SW480 (cell line): ENCODE results near the gene NRXN3.

Source experiments
- DNase-seq: peaks from one replicate; pipeline ENCODE4 v3.0.0-alpha.2; 2016; ENCODE audit warnings: low spot score

The NRXN3 gene

DNA sequence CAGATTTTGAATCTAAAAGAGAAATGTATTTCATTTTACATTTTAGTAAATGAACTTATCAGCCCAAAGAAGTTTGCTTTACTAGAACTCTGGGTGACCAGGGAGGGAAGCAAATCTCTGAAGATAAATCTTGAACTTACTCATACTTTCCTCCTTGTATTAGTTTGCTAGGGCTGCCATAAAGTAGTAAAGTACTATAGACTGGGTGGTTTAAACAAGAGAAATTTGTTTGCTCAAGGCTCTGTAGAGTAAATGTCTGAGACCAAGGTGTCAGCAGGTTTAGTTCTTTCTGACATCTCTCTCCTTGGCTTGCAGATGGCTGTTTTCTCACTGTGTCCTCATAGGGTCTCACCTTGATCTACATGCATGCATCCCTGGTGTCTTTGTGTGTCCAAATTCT, 1115.1 kb downstream of the NRXN3 start:
- no peak for DNase-seq

DNA sequence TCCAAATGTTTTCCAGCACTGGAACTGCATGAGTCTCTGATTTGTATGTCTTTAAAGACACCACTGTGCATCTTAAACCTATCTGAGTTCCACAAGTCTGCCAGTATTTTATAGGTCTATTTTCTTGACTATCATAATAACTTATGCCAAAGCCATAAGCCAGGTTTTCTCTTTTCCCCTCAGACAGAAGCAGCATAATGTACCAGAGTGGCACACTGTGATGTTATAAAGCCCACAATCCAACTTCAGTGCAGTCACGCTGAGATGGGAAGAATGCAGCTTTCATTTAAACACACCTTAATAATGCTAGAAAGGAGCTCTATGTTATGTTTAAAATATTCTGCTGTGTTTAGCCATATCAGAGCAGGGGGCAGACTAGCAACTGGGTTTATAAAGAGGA, 1117.8 kb downstream of the NRXN3 start:
- no peak for DNase-seq

DNA sequence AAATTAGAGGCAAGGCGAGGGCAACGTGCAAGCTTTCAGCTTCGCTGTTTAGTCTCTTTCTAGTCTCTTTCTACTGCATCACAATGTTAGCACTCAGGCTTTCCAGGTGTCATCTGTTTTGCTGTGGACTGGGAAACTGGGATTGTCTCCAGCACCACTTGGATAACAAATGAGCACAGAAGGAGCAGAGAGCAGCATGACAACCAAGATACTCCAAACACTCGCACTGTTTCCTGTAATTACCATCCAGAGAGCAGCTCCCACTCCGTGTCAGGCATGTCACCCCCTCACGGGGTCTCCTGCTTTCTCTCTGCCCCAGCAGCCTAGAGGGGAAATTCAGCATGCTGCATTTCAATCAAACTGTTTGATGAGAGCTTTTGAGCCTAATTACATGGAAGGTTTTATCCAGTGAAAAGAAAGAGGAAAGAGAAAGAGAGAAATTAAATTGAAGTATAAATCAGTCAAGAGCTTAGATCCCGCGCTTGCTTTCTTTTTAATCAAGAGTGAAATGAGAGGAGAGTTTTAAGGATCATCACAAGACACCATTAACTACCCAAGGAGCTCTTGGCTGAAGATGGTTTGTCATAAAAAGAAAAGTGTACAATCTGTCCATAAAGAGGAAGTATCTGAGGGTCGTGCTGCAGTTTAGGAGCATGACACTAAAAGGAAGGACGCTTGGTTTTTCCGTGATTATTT, 1123.5 kb downstream of the NRXN3 start:
- no peak for DNase-seq

DNA sequence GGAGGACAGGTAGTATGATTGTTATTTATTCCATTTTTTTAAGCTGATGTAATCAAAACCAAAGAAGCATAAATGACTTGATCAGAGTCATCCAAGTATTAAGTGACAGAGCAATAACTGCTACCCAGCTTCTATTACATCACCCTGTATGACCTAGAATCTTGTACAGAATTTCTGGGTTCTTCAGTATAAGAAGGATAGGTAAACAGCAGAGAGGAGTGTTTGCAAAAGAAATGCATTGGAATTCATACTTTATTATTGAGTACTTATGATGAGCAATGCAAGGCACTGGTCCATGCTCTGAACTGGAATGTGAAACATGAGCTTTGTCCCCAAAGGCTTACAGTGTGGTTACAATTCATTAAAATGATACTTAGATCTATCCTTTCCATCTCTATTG, 1124.3 kb downstream of the NRXN3 start:
- no peak for DNase-seq

DNA sequence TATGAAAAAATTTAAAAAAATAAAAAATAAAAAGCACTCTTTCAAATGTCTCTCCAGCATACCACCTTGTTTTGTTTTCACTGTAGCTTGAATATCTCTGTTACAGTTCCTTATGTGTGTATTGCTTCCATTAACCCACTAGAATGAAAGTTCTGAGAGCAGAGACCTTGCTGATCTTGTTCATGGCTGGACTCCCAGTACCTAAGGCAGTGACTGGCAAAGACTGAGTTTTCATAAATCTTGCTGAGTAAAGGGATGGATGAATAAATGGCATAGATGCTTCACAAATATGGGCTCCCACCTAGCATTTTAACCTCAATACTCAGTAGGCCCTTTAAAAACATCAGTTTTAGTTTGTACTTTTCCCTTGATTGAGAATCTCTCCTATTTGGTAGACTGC, 1125.2 kb downstream of the NRXN3 start:
- no peak for DNase-seq

DNA sequence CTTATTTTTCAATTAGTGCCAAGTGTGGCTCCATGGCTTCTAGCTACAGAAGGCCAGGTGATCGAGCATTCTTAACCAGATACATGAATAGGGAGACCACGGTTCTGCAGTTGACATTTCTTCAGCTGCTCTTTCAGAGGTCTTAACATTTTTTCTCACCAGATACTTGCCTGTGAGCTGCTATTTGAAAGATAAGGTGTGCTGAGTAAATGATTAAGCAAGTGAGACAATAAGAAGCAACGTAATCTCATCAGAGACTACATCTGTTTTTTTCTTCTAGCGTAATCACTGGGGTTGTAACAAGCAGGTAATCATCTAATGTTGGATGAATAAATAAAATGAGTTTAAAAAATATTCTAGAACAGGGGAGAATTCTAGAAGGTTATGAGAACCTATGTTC, 1128.2 kb downstream of the NRXN3 start:
- no peak for DNase-seq

DNA sequence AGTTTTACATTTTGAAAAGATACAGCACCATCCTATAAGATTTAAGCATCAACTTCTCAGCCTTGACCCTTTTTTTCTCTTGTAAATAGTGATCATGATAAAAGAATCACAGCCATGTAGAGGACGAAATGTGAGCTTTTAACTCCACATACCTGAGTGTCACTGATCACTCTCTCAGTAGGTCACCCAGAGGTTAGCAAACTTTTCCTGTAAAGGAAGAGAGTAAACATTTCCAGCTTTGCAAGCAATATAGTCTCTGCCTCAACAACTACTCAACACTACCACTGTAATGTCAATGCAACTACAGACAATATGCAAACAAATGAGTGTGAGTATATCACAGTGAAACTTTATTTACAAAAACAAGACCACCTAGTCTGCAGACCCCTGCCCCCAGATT, 1129.0 kb downstream of the NRXN3 start:
- DNase-seq: no peak

DNA sequence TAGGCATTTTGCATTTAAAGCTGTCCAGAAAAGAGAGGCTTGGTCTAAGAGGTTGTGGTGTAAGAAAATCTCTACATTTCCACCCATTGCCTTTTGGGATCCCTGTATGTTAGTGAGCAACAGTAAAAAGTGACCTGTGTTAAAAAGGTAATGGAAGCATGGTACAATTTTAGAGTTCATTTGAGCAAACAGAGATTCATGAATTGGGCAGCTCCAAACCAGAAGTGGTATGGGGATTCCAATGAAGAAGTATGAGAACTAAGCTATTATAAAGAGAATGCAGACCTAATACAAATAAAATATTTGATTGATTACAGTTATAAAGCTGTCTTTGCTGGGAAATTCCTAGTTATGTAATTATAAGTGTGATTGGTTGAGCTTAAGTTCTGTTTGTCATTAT, 1134.1 kb downstream of the NRXN3 start:
- DNase-seq: no peak

DNA sequence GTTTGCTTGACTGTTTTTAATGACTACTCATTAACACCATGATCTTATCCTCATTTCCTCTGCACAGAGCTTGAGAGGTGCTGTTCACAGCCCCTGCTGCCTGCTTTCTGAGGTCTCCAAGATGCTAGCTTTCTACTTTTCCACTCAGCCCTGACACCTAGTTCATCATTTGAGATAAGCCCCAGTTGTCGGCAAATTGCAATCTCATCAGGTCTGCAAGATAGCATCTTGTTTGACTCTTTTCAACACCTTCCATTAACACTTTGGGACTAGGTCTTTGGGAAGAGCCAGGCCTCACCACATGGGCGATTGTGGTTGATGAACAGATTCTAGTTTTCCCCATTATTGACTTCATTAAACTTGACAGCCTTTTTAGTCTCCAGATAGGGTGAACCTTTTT, 1136.4 kb downstream of the NRXN3 start:
- DNase-seq: no peak

DNA sequence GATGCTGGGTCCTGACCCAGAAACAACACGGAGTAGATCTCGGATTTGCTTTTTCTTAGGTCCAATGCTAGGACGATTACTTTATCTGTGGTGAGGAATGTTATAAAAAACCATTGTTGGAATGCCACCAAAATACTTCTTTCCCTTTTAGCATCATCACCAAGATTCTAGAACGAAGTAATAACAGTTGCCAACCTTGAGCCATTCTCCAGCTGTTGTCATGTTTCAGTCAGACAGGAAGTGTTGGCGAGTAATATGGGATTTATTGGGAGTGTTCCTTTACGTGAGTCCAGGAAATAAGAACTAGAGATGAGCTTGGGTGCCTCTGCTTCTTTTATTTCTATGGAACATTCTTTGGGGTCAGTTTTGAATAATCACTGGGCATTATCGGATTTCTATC, 1148.2 kb downstream of the NRXN3 start:
- no peak for DNase-seq

DNA sequence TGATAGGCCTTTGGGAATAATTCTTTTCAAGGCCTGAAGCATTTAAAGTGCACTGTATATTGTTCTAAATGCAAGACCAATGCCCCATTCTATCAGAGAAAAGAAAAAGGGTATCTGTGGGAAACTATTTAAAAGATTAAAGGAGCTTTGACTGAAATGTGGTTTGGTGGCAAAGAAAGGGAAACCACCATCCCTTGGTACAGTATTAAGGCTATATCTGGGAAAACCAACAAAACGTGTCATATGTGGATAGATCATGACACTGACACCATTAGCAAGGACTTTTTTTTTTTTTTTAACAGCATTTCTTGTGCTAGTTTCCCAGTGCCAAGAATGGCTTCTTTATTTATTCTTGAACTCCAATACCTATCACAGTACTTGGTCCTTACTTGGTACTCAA, 1150.4 kb downstream of the NRXN3 start:
- no peak for DNase-seq

DNA sequence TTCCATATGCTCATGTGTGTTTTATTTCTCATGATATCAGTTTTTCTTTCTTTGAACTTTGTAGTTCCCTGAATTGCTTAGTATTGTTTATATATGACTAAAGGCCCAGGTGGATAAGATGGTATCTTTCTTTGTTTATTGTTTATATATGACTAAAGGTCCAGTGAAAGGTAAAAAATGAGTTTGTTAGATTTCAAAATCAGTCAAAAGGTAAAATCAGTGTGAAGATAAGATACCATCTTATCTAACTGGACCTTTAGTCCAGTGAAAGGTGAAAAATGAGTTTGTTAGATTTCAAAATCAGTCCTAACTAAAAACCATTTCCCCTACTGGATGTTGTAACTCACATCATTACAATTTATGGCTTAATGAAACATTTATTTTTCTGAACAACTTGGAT, 1150.9 kb downstream of the NRXN3 start:
- no peak for DNase-seq

DNA sequence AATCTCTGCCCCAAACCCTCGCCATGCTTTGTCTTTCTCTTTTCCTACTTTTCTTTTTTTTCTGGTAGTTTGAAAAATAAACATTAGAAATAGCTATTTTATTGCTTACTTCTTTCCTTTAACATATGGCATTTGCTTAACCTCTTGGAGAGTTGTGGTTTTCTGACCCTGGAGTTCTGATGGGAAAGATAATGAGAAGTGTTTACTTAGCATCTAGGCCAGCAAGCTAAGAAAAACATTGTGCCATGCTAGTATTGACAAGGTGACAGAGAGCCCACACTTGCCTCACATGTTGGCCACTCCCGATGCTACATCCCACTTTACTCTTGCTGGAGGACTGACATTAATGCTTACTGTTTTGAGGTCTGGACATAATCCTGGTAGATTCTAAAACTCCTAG, 1154.9 kb downstream of the NRXN3 start:
- no peak for DNase-seq

DNA sequence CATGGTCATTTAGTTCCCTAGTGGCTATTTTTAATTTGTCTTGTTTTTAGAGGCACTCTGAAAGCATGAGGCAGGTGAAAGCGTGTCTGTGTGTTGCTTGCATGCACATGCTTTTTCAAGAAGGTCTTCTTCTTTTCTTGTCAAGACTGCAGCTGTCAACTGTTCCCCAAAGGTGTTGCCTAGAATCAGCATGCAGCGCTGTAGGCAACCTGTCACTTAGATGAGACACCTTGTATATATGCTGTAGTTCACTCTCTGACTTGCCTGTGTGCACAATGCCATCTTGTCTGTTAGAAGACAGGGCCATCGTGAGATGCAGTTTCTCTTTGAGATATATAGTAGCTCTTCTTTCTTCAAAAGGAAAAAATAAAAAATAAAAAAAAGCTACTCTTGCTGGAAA, 1155.4 kb downstream of the NRXN3 start:
- no peak for DNase-seq

DNA sequence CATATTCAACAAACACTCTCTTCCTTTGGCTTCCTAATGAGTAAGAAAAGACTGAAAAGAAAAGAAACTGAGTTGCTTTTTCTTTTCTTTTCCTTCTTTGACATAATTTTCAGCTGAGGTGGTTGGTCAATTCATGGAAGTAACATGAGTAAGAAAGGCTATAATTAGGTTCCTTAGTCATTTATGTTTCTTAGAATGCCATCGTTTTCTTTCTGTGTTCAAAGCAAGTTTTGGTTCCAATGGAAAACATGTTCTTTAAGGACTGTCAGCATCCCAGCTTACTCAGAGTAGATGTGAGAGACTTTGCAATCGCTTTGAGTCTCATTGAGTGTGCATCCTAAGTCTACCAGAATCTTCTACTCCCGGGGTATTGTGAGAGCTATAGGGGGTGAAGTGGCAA, 1158.7 kb downstream of the NRXN3 start:
- no peak for DNase-seq

DNA sequence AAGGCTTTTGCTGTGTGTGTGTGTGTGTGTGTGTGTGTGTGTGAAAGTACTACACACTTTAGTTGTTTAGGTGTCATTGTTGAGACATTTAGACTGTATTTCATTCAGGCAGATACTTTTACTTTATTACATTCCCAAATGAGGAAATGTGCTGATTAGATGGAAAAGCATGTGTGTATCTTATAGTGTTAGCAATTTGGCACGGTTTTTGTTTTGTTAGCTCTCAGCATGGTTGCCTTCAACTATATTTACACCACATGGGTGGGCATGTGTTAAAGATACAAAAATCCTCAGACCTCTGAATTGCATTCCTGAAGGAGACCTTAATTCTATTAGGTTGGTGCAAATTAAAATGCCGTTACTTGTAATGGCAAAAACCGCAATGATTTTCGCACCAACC, 1161.7 kb downstream of the NRXN3 start:
- no peak for DNase-seq

DNA sequence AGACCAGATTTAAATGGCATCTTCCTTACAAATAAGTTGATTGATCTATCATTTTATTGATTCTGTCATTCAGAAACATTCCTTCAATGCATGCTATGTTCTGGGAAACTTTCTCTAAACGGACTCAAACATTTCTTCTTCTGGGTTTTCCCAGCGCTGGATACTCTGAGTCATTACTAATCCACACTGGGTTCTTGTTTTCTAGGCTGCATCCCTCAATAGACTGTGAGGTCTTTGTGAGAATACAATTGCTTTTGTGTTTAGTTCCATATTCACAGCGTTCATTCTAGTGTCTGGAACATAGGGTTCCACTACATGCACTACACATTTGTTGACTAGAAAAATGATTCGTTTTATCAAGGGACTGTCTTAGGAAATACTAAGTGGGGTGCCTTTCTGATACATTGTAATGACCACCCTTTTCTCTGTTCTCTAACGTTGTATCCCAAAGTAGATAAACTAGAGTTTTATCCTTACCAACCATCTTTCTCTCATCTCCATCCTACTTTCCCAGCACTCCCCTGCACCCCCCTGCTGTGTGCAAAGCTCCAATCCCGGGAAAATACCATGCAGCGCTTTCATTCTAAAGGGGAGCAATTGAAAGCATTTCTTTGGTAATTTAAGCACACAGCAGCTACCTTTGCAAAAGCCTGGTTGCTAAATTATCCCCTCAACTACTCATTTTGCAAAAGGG, 1162.5 kb downstream of the NRXN3 start:
- no peak for DNase-seq

DNA sequence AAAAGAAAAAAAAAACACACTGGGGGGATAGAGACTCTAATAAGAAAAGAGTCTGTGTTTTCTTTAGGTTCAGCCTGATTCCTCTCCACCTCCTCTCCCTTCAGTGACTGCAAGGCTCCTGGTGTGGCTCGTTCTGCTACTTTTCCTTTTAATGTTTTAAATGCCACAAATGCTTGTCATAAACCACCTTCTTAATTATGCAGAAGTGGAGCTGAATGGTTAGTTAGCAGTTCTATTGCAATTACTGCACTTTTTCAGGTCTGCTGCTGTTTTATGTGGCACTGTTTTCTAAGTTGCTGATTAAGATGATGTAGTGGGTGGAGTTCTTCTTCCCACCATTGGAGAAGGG, 1163.0 kb downstream of the NRXN3 start:
- no peak for DNase-seq

DNA sequence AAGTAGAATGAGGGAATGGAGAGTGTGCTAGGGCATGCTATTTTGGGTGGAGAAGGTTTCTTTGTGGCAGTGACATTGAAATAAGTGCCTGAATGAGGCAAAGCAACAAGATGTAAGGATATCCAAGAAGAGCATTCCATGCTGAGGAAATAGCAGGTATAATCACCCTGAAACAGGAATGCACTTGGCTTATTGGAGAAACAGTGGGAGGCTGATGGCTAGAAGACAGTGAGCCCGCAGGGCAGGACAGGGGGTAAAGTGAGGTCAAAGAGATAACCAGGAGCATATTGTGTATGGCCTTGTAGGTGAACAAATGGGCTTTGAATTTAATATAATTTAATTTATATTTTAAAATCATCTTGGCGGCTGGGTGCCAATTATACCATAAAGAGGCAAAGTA, 1164.1 kb downstream of the NRXN3 start:
- no peak for DNase-seq

DNA sequence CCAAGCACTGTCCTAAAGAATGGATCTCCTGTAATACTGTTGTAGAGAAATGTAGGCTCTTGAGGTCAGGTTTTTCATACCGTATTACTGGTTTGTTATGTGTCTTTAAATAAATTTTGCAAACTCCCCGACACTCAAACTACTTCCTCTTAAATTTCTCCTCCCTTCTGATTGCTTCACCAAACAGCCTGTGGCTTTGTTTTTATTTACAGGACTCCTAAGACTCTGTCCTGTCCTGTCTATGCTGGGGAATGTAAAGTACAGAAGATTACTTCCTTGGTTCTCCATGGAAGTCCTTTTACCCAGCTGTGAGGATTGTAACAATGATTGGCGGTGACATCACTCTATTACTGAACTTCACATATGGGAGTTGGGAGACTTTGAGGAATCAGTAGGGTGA, 1167.6 kb downstream of the NRXN3 start:
- no peak for DNase-seq

DNA sequence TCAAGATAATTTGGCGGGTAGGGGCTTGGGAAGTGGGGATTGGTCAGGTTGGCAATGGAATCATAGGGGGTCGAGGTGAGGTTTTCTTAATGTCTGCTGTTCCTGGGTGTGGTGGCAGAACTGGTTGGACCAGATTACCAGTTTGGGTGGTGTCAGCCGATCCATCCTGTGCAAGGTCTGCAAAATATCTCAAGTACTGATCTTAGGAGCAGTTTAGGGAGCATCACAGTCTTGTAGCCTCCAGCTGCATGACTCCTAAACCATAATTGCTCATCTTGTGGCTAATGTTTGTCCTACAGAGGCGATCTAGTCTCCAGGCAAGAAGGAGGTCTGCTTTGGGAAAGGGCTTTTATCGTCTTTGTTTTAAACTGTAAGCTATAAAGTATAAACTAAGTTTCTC, 1172.8 kb downstream of the NRXN3 start:
- no peak for DNase-seq

DNA sequence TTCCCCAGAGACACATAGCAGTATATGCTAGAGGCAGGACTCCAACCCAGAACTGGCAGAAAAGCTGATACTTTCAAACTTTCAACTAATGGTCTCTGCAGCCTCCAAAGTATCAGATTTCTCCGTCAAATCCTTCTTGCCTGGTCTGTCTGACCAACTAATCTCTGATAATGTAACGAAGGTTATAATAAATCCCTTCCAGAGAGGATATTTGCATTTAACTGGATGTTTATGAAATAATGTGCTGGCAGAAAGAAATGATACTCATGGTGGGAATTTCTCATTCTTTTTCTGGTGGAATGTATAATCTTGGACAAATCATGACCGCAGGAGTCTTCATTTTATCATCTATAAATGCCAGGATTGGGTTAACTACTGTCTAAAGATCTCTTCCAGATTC, 1180.8 kb downstream of the NRXN3 start:
- DNase-seq: no peak

DNA sequence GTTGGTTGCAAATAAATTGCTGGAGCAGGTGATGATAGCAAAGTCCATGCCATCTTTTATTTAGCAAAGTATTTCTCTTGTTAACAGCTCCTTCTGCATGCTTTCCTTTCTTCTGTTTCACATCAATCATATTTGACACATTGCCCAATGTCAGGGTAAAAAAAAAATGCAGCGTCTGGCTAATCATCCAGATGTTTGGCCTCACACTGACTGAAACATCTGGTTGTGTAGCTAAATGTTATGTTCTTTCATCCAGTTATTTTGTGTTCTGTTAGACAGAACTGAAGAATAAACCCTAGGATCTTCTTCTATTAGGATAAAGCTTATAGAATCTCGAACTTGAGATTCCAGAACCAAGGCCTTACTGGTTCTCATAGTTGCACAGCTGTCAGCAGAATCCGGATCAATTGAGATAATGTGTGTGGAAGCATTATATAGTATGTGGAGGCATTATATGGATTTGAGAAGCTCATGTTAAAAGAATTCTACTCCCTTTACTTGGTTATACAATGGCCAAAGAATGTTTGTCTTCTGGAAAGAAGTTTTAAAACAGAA, 1182.0 kb downstream of the NRXN3 start:
- no peak for DNase-seq

DNA sequence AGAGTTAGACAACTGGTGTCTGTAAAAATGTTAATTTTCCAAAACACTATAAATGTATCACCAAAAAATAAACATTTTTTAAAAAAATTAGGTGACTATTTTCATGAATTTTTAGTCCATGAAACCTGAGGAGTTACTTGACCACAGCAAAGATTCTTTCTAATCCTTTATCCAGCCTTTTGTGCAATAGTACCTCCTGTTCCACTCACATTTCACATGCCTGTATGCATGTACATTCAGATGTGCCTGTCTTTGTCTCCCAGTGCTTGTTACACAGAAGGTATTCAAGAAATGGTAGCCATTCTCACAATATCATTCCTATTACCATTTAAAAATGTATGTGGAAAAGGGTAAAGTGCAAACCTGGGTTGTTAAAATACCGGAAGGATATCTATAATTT, 1184.2 kb downstream of the NRXN3 start:
- no peak for DNase-seq
